ENCODE results near the gene HMMR.

HMMR gene

DNA sequence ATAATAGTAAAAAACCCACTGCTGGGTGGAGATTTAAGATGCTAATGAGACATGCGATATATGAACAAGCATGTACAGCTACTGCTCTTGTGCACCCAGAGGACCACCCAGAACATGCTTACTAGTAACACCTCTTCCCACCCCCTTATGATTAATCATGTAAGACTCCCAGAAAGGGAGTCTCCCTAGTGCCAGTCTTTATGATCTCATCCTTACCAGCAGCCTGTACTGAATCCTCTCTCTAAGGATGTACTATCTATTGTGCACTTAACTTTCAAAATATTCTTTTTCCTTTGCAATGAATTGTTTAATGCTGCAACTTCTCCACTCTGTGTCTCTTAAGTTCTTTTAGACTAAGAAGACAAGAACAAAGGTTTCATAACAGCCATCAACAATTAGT lies 35.9 kb downstream of the HMMR start:
- peak; percentile 63 for DNase-seq (ENCODE audit: low read depth)
- H3K4me3 ChIP-seq (ENCODE audit: low read length) = no peak overlapping the region
- no peak for TF ChIP-seq CTCF (IDR thresholded peaks at IDR 0.05; ENCODE audit: insufficient read depth, low read depth, low read length, missing control alignments)

DNA sequence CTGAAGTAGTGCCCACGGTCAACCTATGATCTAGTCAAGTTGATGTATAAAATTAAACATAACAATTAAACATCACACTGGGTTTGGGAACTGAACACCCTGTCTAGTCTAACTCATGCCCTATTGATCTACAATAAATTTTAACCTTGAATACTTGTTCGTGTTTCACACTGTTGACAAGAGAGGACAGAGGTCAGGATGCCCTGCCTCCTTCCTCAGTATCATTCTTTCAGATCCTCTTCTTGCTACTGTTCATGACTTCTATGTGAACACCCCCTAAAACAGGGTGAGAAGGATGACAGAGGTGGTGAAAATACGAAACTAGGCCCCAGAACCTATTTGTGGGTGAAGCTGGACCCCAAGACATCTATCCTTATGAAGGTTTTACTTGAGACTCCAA lies 36.9 kb downstream of the HMMR start:
- DNase-seq (ENCODE audit: low read depth) = no peak
- TF ChIP-seq CTCF (IDR thresholded peaks at IDR 0.05; ENCODE audit: insufficient read depth, low read depth, low read length, missing control alignments) = no peak
- H3K4me3 ChIP-seq (ENCODE audit: low read length) = no peak overlapping the region

- peak; percentile 34 for DNase-seq (ENCODE audit: low read depth)
- no peak for TF ChIP-seq CTCF (IDR thresholded peaks at IDR 0.05; ENCODE audit: insufficient read depth, low read depth, low read length, missing control alignments)
- no peak overlapping the region for H3K4me3 ChIP-seq (ENCODE audit: low read length)
These were observed 38.5 kb downstream of the HMMR start for GRCh38 chr5:163498886-163499285.

GRCh38 chr5:163502521-163502920 lies 42.1 kb downstream of the HMMR start:
- no peak for DNase-seq (ENCODE audit: low read depth)
- H3K4me3 ChIP-seq (ENCODE audit: low read length) = no peak overlapping the region
- TF ChIP-seq CTCF (IDR thresholded peaks at IDR 0.05; ENCODE audit: insufficient read depth, low read depth, low read length, missing control alignments) = no peak

GRCh38 chr5:163503106-163504078 lies 43.0 kb downstream of the HMMR start:
- H3K4me3 ChIP-seq (ENCODE audit: low read length) = peak overlapping the region; percentile 64
- TF ChIP-seq CTCF (IDR thresholded peaks at IDR 0.05; ENCODE audit: insufficient read depth, low read depth, low read length, missing control alignments) = peak; percentile 52
- DNase-seq (ENCODE audit: low read depth) = peak; percentile 76

GRCh38 chr5:163504079-163504931 lies 43.9 kb downstream of the HMMR start:
- no peak for TF ChIP-seq CTCF (IDR thresholded peaks at IDR 0.05; ENCODE audit: insufficient read depth, low read depth, low read length, missing control alignments)
- peak overlapping the region; percentile 64 for H3K4me3 ChIP-seq (ENCODE audit: low read length)
- peak; percentile 38 for DNase-seq (ENCODE audit: low read depth)
